GM19438 (cell line): ENCODE measurements around the gene TMEM215.
"Not testable (repeated sequence)": the region's sequence is repeated elsewhere in the genome, so short reads cannot be mapped to it uniquely, and the experiment has no call there.

Experiments
- ATAC-seq: cut with Tn5 transposase; IDR thresholded peaks from one replicate; pipeline ENCODE4 v1.9.1; 2021; ENCODE audit warnings: low read depth; ENCODE audit not compliant: unreplicated experiment

TMEM215 gene, protein sequence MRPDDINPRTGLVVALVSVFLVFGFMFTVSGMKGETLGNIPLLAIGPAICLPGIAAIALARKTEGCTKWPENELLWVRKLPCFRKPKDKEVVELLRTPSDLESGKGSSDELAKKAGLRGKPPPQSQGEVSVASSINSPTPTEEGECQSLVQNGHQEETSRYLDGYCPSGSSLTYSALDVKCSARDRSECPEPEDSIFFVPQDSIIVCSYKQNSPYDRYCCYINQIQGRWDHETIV

DNA sequence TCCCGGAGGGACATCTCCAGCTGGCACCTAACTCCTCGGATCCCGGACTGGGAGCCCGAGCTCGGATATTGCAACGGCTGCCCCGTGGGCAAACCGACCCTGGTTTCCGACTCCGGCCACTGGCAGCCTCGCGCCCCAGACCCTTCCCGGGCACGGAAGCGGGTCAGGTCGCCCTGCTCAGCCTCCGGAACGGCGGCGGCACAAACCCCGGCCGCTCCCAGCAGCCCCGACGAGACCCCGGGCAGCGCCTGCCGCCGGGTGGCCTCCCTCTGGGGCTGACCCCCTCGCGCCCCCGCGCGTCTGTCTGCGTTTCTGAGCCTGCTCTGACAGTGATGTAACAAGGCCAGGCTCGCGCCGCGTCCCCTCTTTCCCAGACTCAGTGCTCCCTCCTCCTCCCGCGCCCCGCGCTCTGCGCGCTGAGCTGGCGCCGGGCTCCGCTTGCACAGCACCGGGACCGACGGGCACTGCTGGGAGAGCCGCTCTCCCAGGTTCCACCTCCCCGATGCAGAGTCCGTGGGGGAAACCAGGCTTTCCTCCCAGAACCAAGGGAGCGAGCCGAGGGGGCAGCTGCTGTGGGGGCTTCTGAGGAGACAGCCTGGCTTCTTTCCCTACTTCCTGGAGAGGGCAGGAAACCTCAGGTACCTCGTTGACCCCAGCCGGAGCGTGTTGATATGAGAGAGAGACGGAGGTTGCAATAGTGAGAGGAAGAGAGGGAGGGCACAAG, at the start of gene TMEM215:
Gene TMEM215, plus strand, starts transcription at position 373 of the 724 bp plus-strand sequence. CDS start 644 bp downstream, outside the sequence.
- no peak for ATAC-seq

DNA sequence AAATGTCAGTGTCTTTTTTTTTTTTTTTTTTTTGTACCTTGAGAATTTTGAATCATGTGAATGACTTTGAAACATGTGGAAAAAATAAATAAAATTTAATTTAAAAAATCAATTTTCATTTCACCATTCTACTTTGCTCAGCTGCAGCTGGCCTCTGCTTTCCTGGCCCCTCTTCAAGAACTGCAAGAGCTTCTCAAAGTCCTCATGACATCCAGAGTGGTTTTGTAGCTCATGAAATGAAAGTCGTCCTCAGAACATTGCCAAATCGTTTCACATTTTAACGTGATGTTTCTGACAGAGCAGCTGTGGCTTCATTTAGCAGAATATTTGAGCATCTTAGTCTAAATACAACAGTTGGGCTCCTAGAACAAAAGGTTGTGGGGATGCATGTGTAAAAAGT, 47.9 kb upstream of the TMEM215 start:
- ATAC-seq: no peak

DNA sequence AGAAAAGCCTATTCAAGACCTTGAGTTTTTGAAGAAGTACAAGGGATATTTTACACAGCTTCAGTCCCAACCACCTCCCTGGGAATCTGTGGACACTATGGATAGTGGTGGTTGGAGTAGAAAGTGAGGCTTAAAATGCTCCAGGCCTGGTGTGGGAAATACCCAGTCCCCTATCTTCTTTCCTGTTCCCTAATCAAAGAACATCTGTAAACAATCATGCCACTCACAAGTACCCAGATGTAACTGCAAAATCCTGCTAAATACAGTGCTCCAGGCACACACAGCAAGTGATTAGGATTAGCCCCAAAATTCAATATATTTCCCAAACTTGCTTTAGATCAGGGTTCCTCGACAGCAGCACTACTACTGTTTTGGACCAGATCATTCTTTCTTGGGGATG, 46.0 kb upstream of the TMEM215 start:
- ATAC-seq: no peak

DNA sequence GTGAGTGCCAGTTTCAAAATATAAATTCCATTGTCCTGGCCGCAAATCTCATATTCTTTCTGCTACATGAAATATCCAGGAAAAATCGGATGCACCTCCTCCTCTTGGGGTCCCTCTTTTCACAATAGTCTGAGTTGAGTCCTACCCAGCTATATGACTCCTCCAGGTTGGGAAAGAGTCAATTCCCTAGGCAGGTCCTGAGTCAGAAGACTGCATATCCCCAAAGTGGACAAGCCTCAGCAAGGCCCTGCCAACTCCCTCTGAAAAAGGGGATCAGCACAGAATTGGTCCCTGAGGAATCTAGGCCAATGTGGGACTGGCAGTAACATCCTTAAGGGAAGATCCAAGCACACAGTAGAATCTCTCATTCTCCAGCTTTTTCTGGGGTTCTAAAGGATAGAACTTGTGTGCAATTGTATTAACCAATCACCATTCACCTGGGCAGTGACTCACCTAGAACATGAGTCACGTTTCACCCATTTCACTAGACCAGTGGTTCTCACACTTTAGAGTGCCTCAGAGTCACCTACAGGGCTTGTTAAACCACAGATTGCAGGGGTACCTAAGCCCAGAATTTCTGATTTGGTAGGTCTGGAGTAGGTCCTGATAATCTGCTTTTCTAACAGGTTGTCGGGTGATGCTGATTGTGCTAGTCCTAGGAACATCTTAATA, 44.7 kb upstream of the TMEM215 start:
- ATAC-seq: no peak

DNA sequence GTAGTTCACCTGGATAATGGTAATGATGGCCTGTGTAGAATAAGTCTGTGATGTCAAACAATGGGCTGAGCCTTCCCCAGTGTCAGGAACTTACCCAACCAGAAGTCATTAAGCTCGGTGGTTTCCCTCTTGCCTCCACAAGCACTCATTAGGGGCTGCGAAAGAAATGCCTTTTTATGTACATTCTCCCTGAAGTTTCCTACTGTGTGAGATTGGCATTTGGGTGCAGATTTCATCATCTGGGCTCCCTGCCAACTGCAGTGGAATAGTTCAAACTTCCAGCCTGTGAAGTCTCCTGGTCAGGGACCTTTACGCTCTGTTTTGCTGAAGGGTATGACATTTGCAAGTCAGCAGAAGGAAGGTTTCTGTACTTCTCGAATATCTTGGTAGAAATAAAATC, 41.6 kb upstream of the TMEM215 start:
- ATAC-seq: no peak

DNA sequence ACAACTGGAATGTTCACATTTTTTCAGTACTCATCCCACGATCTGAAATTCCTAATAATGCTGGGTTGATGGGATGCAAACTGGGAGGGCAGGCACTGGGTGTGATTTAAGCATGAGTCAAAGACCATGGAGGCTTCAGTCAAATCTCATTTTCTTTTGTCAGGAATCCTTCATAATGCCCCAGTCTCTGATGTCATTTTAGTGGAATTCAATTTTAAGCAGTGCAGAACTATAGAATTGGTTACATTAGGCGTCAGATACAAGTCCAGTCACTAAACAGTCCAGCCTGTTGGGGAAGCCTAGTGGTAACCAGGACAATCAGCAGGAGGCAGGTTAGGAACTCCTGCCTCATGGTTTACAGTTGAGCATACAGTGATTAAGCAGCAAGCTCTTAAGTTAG, 41.0 kb upstream of the TMEM215 start:
- no peak for ATAC-seq

DNA sequence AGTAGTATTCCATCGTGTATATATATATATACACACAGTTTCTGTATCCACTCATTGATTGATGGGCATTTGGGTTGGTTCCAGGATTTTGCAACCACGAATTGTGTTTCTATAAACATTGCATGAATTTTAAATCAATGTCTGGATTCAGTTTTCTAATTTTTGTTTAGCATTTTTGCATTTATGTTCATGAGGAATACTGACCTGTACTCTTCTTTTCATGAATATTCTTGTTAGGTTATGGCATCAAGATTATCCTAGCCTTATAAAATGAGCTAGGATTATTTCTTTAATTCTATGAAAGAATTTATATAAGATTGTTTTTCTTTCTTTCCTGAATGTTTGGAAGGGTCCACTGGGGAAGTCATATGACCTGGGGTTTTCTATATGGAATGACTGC, 35.3 kb upstream of the TMEM215 start:
- ATAC-seq: no peak

DNA sequence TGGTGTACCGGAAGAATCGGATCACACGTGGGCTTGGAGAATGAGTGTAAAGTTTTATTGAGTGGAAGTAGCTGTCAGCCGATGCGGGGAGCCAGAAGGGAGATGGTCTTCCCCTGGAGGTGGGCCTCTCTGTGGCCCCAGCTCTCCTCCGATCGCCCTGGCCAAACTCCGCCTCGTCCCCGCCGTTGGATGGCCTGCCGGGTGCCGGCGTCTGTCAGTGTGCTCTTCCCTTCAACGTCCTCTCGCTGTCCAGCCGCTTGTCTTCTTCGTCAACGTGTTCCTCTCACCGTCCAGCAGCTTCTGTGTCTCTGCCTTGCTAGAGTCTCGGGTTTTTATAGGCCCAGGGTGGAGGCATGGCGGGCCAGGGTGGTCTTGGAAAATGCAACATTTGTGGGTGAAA, 27.6 kb upstream of the TMEM215 start:
- no peak for ATAC-seq

DNA sequence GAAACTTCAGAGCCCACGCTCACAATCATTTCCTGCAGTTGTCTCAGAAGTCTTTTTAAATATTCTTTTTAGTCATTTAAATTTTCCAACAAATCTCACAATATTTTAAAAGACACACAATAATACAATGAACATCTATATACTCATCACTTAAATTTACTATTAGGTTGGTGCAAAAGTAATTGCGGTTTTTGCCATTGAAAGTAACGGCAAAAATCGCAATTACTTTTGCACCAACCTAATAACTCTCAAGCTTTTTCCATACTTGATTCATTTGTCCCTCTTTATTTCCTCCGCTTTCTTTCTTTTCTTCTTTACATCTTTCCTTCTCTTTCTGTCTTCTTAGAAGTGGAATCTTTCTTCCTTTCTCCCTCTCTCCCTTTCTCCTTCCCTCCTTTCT, 19.2 kb upstream of the TMEM215 start:
- no peak for ATAC-seq

DNA sequence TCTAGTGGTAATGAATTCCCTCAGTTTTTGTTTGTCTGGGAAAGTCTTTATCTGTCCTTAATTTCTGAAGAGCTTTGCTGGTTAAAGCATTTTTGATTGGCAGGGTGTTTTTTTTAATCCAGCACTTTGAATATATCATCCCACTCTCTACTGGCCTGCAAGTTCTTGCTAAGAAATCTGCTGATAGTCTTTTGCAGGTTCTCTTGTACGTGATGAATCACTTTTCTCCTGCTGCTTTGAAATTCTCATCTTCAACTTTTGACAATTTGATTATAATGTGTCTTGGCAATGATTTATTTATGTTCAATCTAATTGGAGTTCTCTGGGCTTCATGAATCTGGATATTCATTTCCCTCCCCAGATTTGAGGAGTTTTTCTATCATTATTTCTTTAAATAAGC, 8.1 kb upstream of the TMEM215 start:
- ATAC-seq: no peak

DNA sequence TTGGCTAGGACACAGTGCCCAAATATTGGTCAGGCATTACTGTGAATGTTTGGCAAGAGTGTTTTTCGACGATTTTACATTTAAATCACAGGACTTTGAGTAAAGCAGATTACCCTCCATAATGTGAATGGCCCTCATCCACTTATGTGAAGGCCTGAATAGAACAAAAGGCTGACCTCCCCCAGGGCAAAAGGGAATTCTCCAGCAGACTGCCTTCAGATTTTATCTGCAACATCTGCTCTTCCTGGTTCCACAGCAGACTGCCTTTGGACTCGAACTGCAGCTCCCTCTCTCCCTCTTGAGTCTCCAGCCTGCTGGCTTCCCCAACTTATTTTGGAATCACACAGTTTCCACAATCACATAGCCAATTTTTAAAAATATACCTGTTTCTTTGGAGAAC, 7.1 kb upstream of the TMEM215 start:
- ATAC-seq: no peak

DNA sequence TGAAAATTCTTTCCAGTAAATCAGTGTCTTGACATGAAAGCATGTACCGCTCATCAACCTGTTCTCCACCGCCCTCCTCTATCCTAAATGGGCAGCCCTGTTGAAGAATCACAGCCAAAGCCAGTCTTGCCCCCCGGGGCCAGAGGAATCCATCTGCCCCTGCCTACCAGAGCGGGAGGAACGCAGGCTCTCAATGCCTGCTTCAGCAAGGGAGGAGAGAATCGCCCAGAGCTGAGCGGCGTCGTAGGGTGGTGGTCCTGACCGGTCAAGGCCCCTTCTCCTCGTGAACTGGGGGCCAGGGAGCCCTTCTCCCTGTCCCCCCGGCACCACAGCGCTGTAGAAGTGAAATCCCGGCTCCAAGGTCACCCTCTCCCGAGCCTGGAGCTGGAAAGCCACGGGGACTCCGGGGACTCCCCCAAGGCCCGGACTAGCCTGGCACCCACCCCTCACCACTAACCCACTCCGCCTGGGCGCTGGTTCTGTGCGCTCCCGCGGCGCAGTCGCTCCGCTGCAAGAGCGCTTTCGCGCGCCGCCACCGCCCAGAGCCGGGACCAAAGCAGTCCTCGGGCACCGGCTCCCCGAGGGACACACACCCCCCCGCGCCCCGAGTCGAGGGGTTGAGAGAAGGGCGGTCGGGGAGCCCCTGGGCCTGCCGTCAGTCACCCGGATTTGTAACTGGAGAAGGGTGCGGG, 718 bp upstream of the TMEM215 start:
- no peak for ATAC-seq

DNA sequence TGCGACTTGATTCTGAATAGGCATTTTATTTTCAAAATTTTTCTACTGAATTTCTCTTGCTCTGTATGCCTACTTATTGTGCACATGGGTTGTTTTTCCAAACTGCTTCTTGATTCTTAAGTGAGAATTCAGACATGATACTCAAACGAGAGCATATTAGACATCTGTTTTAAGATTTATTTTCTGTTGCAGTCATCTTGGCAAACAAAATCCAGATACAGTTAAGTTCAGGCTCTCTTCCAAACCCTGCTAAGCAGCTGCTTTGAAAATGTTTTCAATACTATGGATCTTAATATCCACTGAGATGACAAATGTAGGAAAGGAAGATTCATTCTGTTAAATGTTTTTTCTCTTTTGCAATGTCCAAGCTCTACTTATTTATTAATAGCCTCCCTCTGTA, 4.5 kb downstream of the TMEM215 start:
- ATAC-seq: no peak

DNA sequence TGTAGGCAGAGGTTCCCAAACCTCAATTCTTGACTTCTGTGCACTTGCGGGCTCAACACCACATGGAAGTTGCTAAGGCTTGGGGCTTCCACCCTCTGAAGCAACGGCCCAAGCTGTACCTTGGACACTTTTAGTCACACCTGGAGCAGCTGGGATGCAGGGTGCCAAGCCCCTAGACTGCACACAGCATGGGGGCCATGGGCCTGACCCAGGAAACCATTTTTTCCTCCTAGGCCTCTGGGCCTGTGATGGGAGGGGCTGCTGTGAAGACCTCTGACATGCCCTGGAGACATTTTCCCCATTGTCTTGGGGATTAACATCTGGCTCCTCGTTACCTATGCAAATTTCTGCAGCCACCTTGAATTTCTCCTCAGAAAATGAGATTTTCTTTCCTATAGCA, 12.7 kb downstream of the TMEM215 start:
- ATAC-seq: not testable (repeated sequence)

DNA sequence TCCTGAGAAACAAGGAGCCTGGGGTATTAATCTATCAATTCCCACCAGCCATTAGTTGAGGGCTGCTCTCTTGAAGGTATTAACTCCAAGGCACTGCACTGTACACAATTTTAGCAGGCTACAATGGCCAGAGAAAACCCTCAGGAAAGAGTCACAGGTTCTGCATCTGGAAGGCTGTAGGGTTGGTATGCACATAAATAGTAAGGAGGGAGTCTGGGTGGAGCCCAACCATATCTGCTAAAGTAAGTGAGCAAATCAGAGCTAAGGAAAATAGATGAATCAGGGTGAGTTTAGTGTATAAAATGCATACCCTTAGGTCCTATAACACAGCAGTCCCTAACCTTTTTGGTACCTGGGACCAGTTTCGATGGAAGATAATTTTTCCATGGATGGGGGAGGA, 18.2 kb downstream of the TMEM215 start:
- no peak for ATAC-seq

DNA sequence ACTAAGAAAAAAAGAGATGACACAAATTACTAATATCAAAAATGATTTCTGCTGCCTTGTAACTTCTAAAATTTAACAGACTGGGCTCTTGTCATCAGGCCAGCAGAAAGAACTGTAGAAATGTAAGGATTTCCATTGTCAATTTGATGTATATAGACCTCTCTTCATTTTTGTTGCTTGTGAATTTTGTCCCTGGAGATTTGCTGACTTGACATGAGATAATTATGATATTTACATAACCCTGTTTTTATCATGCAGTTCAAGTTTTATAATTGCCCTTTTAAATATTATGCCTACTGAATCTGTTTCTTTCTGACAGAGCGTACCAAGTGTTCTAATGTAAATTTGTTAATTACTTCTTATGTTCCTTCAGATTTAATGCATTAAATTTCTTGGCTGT, 23.9 kb downstream of the TMEM215 start:
- ATAC-seq: no peak

DNA sequence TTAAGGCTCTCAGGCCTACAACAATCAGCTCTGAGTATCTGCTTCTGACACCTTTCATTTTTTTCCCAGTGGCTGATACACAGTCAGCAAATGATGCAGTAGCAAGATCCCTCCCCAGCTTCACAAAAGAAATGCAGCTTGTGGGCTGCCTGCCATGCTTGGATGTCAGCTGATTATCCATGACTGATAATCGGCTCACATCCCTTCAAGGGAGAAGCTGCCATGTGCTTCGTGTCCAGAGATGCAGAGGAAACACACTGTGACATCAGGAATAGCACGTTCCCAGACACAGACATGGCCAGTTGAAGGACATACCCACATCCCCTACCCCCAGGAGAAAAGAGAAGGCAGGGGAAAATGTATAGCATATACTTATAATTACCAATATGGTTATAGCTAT, 27.9 kb downstream of the TMEM215 start:
- no peak for ATAC-seq

DNA sequence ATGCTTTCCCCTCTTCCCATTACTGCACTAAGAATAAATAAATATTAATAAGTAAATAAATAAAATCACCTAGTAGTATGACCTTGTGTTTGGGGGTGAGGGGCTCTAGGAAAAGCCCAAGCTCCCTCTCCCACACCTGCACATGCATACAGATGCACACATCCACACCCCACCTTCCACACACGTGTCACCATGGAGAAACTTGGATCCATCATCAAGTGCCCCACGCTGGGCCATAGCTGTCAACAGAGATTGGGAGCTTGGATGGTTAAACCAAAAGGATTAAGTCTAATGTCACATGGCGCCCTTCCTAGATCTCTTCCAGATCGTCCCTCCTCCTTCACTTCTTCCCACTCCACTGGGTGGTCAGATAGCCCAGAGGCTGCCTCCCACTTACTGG, 37.0 kb downstream of the TMEM215 start:
- ATAC-seq: no peak

DNA sequence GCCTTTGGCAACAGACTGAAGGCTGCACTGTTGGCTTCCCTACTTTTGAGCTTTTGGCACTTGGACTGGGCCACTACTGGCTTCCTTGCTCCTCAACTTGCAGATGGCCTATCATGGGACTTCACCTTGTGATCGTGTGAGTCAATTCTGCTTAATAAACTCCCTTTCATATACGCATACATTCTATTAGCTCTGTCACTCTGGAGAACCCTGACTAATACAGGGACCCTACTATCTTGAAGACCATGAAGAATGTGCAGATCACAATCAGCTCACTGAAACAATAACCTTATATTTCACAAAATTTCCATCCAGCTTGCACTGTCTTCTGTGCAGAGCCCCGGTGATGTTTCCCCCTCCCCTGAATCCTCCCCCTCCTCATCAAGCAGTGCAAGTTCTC, 39.8 kb downstream of the TMEM215 start:
- ATAC-seq: no peak

DNA sequence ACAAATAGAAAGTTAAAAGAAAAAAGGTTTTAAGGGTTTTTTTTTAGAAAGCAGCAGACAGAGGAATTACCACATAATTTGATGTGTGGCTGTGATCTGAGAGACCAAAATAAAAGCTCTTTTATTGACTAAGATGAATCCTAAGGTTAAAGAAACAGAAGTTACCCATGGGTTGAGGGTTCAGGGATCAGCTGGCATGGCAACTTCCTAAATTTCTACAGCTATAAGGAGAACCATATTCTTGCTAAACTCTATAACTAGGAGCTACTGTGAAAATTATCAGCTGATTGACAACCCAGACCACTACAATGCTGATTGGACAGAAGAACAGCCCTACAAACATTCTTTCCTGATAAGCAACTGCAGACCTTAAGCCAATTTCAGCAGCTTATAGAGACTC, 40.2 kb downstream of the TMEM215 start:
- no peak for ATAC-seq

DNA sequence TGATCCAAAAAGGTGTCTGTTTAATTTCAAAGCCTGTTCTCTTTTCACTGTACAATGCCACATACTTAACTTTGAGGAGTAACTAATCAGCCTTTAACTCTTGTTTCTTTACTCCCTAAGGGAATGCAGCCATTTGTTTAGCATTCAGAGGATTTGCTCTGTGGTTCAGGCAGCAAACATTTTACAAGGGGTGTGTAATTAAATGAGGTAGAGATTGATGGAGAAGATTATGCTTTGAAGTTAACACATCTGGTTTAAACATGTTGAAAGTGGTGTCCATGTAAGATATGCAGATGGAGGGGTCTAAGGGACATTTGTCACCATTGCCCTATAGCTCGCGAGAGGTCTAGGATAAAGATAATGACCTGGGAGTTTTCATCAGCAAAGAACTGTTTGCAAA, 41.9 kb downstream of the TMEM215 start:
- no peak for ATAC-seq
